GM23338 (cell line): ENCODE results near the gene DTNA. TPM values are rescaled to one million over a fixed set of nuclear protein-coding genes. Genes with fewer than 3 reads are reported as not detected.

ENCODE experiments used
- ATAC-seq: fragments of 200-7000 bp; cut with Tn5 transposase; 3 replicates; pipeline ENCODE4 v1.9.1; 2020
- DNase-seq: peaks from one replicate; pipeline ENCODE4 v3.0.0-alpha.2; 2015; ENCODE audit warnings: low spot score
- H2AFZ ChIP-seq: fragments of 200-600 bp; sonication (generic); 2 replicates; pipeline ENCODE4 v1.8.0; 2016; ENCODE audit warnings: antibody characterized with exemption, mild to moderate bottlenecking, moderate library complexity
- H3F3A ChIP-seq: fragments of 200-600 bp; sonication (generic); replicated peaks from 2 replicates; pipeline ENCODE4 v1.8.0; 2017; ENCODE audit warnings: antibody characterized with exemption, mixed run types, low read depth
- H3K27ac ChIP-seq: fragments of 200-600 bp; sonication (generic); 2 replicates; pipeline ENCODE4 v1.6.1; 2016; ENCODE audit warnings: low read depth
- H3K27me3 ChIP-seq: fragments of 200-600 bp; sonication (generic); 2 replicates; pipeline ENCODE4 v1.8.0; 2016; ENCODE audit warnings: mild to moderate bottlenecking, mixed run types, moderate library complexity; ENCODE audit not compliant: insufficient read depth
- H3K36me3 ChIP-seq: fragments of 200-600 bp; sonication (generic); 2 replicates; pipeline ENCODE4 v1.8.0; 2016; ENCODE audit warnings: mild to moderate bottlenecking; ENCODE audit not compliant: insufficient read depth
- H3K4me1 ChIP-seq: fragments of 200-600 bp; sonication (generic); 2 replicates; pipeline ENCODE4 v1.8.0; 2016; ENCODE audit warnings: mild to moderate bottlenecking, moderate library complexity; ENCODE audit not compliant: insufficient read depth
- H3K4me2 ChIP-seq: fragments of 200-600 bp; sonication (generic); 2 replicates; pipeline ENCODE4 v1.7.1; 2017; ENCODE audit warnings: mixed run types
- H3K4me3 ChIP-seq: fragments of 200-600 bp; sonication (generic); 2 replicates; pipeline ENCODE4 v1.6.1; 2016; ENCODE audit warnings: mixed run types
- H3K79me2 ChIP-seq: fragments of 200-600 bp; sonication (generic); replicated peaks from 2 replicates; pipeline ENCODE4 v1.8.0; 2017; ENCODE audit warnings: mild to moderate bottlenecking; ENCODE audit not compliant: insufficient read depth
- H3K9me2 ChIP-seq: fragments of 200-600 bp; sonication (generic); 2 replicates; pipeline ENCODE4 v1.8.0; 2017; ENCODE audit not compliant: insufficient read depth
- H4K20me1 ChIP-seq: fragments of 200-600 bp; sonication (generic); replicated peaks from 2 replicates; pipeline ENCODE4 v1.8.0; 2017; ENCODE audit warnings: mild to moderate bottlenecking; ENCODE audit not compliant: insufficient read depth
- H3K27ac Mint-ChIP-seq: 2 replicates; pipeline ENCODE4 v1.8.0; 2020; ENCODE audit warnings: inconsistent platforms, mild to moderate bottlenecking, moderate library complexity, mixed read lengths
- H3K27me3 Mint-ChIP-seq: 3 replicates; pipeline ENCODE4 v1.8.0; 2022; ENCODE audit warnings: low read depth, mild to moderate bottlenecking, moderate library complexity, mixed read lengths, inconsistent platforms; ENCODE audit not compliant: insufficient read depth, poor library complexity
- H3K36me3 Mint-ChIP-seq: 3 replicates; pipeline ENCODE4 v1.8.0; 2021; ENCODE audit warnings: low read depth, mild to moderate bottlenecking, inconsistent platforms, moderate library complexity, mixed read lengths
- H3K4me1 Mint-ChIP-seq: 3 replicates; pipeline ENCODE4 v1.8.0; 2020; ENCODE audit warnings: mild to moderate bottlenecking, inconsistent platforms, mixed read lengths
- H3K4me3 Mint-ChIP-seq: 3 replicates; pipeline ENCODE4 v1.8.0; 2021; ENCODE audit warnings: moderate library complexity, mild to moderate bottlenecking, inconsistent platforms, mixed read lengths
- H3K9me3 Mint-ChIP-seq: 3 replicates; pipeline ENCODE4 v1.8.0; 2020; ENCODE audit warnings: moderate library complexity, mild to moderate bottlenecking, inconsistent platforms, mixed read lengths
- CREB1 ChIP-seq: fragments of 250-450 bp; sonication (Bioruptor Pico); IDR thresholded peaks from 2 replicates; pipeline ENCODE4 v1.5.0; 2020; ENCODE audit warnings: low read depth, mild to moderate bottlenecking, moderate library complexity
- CTCF ChIP-seq, 2 experiments: fragments of 200-600 bp in 1 of 2; sonication (generic) in 1 of 2; conservative IDR thresholded peaks; 2 replicates each; pipeline versions ENCODE4 v1.5.1 to v1.6.1; 2016 to 2017; ENCODE audit warnings: antibody characterized with exemption in 2 of 2, low read depth in 2 of 2, mild to moderate bottlenecking in 2 of 2, moderate library complexity in 1 of 2
- EZH2 ChIP-seq: fragments of 200-600 bp; sonication (generic); IDR thresholded peaks from one replicate; pipeline ENCODE4 v1.8.0; 2017; ENCODE audit warnings: antibody characterized with exemption, mild to moderate bottlenecking, low read depth; ENCODE audit not compliant: unreplicated experiment
- EZH2phosphoT487 ChIP-seq: fragments of 200-600 bp; sonication (generic); IDR thresholded peaks from one replicate; pipeline ENCODE4 v1.8.1; 2018; ENCODE audit warnings: antibody characterized with exemption; ENCODE audit not compliant: unreplicated experiment
- JUNB ChIP-seq: IDR thresholded peaks from one replicate; pipeline ENCODE4 v1.6.1; 2016; ENCODE audit warnings: antibody characterized with exemption; ENCODE audit not compliant: unreplicated experiment
- POLR2AphosphoS5 ChIP-seq: IDR thresholded peaks from 2 replicates; pipeline ENCODE4 v1.6.1; 2016; ENCODE audit warnings: antibody characterized with exemption, low read depth
- STAT1 ChIP-seq: IDR thresholded peaks from one replicate; pipeline ENCODE4 v1.6.1; 2016; ENCODE audit warnings: antibody characterized with exemption; ENCODE audit not compliant: unreplicated experiment
- ZNF331 ChIP-seq: fragments of 250-450 bp; sonication (Bioruptor Pico); IDR thresholded peaks from 2 replicates; pipeline ENCODE4 v1.5.0; 2020; ENCODE audit warnings: low read depth, mild to moderate bottlenecking, moderate library complexity
- ZNF462 ChIP-seq: fragments of 250-450 bp; sonication (Bioruptor Pico); IDR thresholded peaks from 2 replicates; pipeline ENCODE4 v1.5.0; 2020; ENCODE audit warnings: mild to moderate bottlenecking, moderate library complexity
- polyA plus RNA-seq: library from polyadenylated mRNA; unstranded; fragments of >200 nt; fragmentation: Nextera tagmentation; extraction: Ambion mirVana; gene quantifications from 2 replicates; pipeline ENCODE4 v1.2.1, GENCODE V29; 2016
- total RNA-seq: library from RNA; depleted of rRNA; stranded (reverse); fragments of >200 nt; shearing (Covaris generic); gene quantifications from 2 replicates; pipeline ENCODE4 v1.2.3, GENCODE V29; 2014
- TF ChIP-seq, protein P1 (sequence below): IDR thresholded peaks from one replicate; pipeline ENCODE4 v1.6.1; 2018; ENCODE audit warnings: antibody characterized with exemption; ENCODE audit not compliant: unreplicated experiment

DTNA gene
- total and polyA plus RNA-seq, 2 experiments from 2014 or later, result 11.5 to 25.1 TPM

- Mint-ChIP-seq H3K27ac (no peak overlapping the region), H3K4me1 (peaks cover 32% of the 10 kb centered on the region), H3K9me3 (no peaks in the 10 kb centered on the region), H3K27me3 (no peaks in the 10 kb centered on the region), H3K4me3 (no peak overlapping the region), H3K36me3 (no peaks in the 10 kb centered on the region)
- no peaks in the 10 kb centered on the region for H3K27me3 ChIP-seq
- no peaks in the 10 kb centered on the region for H3K79me2 ChIP-seq
- TF ChIP-seq CTCF (conservative IDR thresholded peaks at IDR 0.05; ENCODE audit: low read depth in 2 of 2), result no peak
- no peak for TF ChIP-seq STAT1
- TF ChIP-seq CREB1, result no peak
- TF ChIP-seq EZH2phosphoT487, result no peak
- TF ChIP-seq EZH2, result no peak
- ATAC-seq (no peak), DNase-seq (no peak)
- no peak overlapping the region for H2AFZ ChIP-seq
- no peak overlapping the region for H3K4me3 ChIP-seq
- H3K4me1 ChIP-seq, result peaks cover 29% of the 10 kb centered on the region
- no peaks in the 10 kb centered on the region for H3F3A ChIP-seq
- H3K27ac ChIP-seq, result no peak overlapping the region
- H4K20me1 ChIP-seq, result no peaks in the 10 kb centered on the region
- no peaks in the 10 kb centered on the region for H3K36me3 ChIP-seq
- H3K4me2 ChIP-seq, result no peak overlapping the region
- no peaks in the 10 kb centered on the region for H3K9me2 ChIP-seq
Observed at GRCh38 chr18:34805878-34806351, 95.8 kb downstream of the DTNA start.

DNA sequence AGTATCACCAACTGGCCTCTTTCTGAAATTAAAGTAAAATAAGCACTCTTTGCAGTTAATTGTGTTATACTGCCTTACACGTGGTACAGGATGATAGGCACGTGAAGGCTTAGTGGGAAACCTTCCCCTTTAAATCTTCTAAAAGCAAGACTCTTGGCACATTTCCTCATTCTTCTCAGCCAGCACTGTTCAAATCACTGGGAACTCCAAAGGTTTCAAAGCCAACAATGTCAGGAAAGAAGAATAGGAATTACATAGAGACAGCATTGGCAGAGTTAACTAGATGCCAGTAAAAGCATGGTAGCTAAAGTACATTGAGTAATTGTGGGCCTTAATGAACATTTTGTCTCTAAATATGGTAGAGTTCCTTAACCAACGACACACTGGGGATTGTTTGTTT is 96.4 kb downstream of the DTNA start:
- no peak overlapping the region for H3K27ac Mint-ChIP-seq
- peaks cover 32% of the 10 kb centered on the region for H3K4me1 Mint-ChIP-seq
- Histone ChIP-seq H3K4me1 (peaks cover 29% of the 10 kb centered on the region), H3K9me2 (no peaks in the 10 kb centered on the region), H3K27ac (peak overlapping the region; percentile 46; the same call in 1 of the 2 replicates), H3K27me3 (no peaks in the 10 kb centered on the region), H4K20me1 (no peaks in the 10 kb centered on the region), H3F3A (no peaks in the 10 kb centered on the region), H3K4me2 (no peak overlapping the region), H2AFZ (no peak overlapping the region), H3K79me2 (no peaks in the 10 kb centered on the region), H3K36me3 (no peaks in the 10 kb centered on the region), H3K4me3 (no peak overlapping the region)
- H3K4me3 Mint-ChIP-seq, result no peak overlapping the region
- no peaks in the 10 kb centered on the region for H3K27me3 Mint-ChIP-seq
- DNase-seq (no peak), ATAC-seq (no peak)
- H3K36me3 Mint-ChIP-seq, result no peaks in the 10 kb centered on the region
- H3K9me3 Mint-ChIP-seq, result no peaks in the 10 kb centered on the region
- TF ChIP-seq EZH2 (no peak), ZNF462 (CRISPR knock-in tag) (no peak), EZH2phosphoT487 (no peak), POLR2AphosphoS5 (no peak), ZNF331 (CRISPR knock-in tag) (no peak), JUNB (no peak)
- TF ChIP-seq, protein P1, sequence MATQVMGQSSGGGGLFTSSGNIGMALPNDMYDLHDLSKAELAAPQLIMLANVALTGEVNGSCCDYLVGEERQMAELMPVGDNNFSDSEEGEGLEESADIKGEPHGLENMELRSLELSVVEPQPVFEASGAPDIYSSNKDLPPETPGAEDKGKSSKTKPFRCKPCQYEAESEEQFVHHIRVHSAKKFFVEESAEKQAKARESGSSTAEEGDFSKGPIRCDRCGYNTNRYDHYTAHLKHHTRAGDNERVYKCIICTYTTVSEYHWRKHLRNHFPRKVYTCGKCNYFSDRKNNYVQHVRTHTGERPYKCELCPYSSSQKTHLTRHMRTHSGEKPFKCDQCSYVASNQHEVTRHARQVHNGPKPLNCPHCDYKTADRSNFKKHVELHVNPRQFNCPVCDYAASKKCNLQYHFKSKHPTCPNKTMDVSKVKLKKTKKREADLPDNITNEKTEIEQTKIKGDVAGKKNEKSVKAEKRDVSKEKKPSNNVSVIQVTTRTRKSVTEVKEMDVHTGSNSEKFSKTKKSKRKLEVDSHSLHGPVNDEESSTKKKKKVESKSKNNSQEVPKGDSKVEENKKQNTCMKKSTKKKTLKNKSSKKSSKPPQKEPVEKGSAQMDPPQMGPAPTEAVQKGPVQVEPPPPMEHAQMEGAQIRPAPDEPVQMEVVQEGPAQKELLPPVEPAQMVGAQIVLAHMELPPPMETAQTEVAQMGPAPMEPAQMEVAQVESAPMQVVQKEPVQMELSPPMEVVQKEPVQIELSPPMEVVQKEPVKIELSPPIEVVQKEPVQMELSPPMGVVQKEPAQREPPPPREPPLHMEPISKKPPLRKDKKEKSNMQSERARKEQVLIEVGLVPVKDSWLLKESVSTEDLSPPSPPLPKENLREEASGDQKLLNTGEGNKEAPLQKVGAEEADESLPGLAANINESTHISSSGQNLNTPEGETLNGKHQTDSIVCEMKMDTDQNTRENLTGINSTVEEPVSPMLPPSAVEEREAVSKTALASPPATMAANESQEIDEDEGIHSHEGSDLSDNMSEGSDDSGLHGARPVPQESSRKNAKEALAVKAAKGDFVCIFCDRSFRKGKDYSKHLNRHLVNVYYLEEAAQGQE, result no peak
